ELR (cell line): ENCODE results near the gene RELL2.
"Not testable (repeated sequence)": the region's sequence is repeated elsewhere in the genome, so short reads cannot be mapped to it uniquely, and the experiment has no call there.

ENCODE experiments used
- DNase-seq: peaks from one replicate; pipeline ENCODE4 v3.0.0-alpha.2; 2015; ENCODE audit warnings: low read depth

The RELL2 gene, protein sequence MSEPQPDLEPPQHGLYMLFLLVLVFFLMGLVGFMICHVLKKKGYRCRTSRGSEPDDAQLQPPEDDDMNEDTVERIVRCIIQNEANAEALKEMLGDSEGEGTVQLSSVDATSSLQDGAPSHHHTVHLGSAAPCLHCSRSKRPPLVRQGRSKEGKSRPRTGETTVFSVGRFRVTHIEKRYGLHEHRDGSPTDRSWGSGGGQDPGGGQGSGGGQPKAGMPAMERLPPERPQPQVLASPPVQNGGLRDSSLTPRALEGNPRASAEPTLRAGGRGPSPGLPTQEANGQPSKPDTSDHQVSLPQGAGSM

DNA sequence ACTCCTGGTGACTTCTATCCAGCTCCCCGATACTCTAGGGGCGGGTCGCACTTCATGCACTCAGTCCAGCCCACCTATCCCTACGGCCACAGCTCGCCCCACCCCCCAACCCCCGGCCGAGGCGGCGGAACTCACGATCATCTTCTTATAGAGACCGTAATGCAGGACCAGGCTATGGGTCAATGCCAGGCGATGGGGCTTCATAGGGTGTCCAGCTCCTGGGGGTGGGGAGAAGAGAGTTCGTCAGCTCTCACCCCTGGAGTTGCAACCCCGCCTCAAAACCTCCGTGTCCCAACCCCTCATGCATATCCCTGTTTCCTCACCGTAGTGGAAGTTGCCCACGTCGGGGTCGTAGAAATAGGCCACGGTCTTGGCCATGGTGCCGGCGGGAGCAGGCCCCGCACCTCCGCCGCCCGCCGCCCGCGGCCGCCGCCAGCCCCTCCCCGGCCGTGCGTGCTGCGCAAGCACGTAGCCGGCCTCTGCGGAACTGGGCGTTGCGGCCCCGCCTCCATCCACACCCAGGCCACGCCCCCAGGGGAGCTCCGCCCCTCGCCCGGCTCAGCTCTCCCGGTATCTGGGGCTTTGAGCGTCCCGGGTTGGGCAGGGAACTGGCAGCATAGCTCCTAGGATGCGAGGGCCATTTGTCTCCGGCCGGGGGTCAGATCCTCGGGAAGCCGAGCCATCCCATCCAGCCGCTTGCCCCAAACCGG, at the start of gene RELL2, which contains the start of gene HDAC3:
RELL2 (plus strand) TSS at position 585 of the 710 bp plus-strand sequence. CDS start 1,229 bp downstream, outside the sequence.
HDAC3 (minus strand) TSS at position 437 of the 710 bp plus-strand sequence; CDS start at position 378, 59 bp downstream.
- peak; percentile 93 for DNase-seq

DNA sequence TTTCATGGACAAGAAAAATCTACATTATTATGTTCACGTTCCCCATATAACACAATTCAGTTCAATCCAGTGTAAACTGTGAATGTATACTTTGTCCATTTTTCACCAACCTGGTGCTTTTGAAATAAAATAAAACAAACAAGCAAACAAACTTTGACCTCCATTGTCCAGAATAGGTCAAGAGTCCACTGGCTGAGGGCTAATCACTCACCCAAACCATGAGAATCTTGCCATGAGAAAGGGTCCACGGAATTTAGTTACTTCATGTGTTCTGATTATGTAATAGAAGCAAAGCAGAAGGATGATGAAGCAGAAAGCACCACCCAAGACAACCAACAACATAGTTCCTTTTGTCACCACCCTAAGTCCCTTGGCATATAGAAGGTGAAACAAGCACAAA, 46.7 kb upstream of the RELL2 start:
- no peak for DNase-seq

DNA sequence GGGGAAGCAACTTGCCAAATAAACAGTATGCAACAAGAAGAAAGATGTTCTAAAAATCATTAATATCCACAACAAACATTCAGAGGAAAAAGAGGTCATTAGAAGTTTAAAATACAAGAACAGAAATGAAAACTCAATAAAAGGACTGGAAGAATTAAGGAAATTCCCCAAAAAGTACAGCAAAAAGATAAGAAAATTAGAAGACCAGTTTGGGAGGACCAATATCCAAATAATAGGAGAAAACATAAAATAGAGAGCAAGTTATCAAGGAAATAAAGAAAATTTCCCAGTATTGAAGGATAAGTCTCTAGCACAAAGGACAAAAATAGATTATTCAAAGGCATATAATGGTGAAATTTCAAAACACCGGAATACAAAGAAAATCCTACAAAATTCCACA, 39.9 kb upstream of the RELL2 start:
- DNase-seq = no peak

DNA sequence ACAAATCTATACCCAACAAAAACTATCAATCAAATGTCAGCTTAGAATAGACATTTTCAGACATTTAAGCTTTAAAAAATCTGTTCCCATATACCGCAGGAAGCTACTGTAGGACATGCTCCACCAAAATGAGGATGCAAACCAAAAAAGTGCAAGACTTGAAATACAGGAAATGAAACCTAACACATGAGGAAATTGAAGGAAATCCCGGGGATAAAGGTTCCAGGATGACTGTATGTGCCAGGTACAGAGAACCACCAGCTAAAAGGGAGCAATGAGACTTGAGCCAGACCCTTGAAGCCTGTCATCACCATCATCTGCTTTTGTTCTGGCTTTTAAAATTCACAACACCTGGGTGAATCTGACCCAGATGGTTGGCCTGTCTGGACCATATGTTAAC, 39.4 kb upstream of the RELL2 start:
- no peak for DNase-seq

DNA sequence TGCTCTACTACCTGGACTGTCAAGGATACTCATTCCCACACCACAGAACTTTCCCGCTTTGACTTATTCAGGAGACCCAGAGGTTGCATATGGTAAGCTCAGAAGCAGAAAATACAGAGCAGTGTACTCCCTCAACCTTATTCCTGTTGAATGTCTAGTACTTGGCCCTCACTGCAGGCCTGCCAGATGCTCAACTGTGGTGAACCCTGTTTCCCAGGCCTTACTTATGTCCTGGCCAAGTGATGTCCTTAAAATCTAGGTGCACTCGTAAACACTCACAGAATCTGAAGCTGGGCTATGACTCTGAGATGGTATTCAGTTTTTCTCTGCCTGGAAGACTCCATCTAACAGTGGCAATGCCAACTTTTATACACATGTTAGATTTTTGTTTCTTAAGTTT, 39.0 kb upstream of the RELL2 start:
- DNase-seq = no peak

DNA sequence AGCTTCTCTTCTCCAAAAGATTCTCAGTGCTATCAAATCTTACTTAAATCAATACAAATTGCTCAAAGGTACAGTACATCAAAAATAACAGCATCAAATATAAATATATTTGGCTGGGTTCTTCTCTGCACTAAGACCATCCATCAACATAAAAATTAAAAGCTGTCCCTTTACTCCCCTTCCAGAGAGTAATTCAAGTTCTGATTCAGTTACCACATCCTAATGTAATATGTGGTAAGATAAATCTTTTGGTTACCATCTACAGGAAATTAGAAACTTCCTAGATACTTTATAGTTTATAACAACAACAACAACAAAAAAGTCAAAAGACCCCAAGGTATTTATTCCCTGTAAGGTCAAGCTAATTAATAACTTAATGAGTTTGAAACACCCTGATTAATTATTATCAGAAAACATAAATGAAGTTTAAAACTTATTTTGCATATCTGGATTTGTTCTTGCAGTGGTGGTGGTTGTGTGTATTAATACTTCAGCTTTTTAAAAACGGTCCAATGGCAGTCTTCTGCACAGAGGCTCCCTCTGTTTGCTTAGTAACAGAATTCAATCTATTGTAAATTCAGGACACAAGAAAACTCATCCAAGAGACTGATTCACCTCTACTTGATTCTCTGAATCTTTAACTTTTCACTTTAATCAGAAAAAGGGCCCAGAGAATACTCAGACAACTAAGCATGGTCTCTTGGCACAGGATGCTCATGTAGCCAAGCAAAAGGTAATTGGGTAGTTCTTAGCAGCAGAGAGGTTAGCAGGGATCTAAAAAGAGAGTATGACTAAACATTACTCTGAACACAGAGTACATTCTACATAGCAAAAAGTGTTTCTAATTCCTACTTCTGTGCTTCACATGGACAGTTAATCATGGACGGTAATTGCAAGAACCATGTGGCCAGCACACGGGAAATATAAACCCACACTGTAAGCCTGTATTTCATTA, 38.1 kb upstream of the RELL2 start:
- DNase-seq = peak; percentile 43

DNA sequence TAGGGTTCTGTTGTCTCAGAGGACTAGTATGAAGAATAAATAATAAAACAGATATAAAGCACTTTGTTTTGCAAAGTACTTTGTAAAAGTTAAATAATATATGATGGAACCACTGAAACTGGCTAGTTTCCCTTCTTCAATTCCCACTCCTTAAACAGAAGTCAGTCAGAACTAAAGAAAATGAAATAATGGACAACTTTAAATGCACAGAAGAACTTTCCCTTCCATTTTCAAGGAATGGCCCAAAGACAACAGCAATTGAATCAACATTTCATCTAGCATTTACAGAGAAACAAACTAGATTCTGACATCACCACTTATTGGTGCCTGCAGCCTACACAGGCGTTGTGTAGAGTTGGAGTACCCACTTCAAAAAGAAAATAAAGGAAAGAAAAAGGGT, 34.2 kb upstream of the RELL2 start:
- no peak for DNase-seq

DNA sequence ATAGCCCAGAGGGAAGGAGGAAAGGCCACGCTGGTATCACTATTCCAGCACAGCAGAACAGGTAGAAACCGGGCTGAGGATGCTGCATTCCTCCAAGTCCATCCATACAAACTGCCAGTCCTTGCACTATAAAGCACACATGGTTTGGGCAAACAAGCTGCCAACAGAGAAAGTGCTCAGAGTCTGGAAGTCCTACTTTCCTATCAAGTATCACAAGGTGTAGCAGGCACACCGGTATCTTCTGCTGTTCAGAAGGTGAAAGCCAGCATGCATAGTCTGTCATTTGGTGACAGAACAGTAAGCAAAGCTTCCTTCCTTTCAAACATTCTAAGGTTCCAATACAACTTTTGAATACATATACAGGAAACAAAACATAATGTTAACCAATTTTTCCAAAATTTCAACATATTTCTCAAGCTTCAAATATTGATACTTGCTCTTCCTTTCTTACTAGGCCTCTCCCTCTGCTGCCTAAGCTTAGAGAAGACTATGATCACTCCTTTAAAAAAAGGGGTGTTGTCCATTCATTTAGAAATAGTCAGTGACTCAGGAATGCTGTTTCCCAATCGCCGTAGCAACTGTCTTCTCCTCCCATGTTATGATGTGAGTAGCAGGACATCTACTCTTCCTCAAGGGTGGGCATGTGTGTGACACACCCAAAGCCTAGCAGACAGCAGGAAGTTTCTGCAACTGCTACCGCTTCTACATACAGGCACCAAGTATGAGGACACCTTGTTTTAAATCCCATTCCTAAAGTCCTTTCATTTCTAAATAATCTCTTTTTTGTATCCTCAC, 32.7 kb upstream of the RELL2 start:
- DNase-seq = peak; percentile 97

DNA sequence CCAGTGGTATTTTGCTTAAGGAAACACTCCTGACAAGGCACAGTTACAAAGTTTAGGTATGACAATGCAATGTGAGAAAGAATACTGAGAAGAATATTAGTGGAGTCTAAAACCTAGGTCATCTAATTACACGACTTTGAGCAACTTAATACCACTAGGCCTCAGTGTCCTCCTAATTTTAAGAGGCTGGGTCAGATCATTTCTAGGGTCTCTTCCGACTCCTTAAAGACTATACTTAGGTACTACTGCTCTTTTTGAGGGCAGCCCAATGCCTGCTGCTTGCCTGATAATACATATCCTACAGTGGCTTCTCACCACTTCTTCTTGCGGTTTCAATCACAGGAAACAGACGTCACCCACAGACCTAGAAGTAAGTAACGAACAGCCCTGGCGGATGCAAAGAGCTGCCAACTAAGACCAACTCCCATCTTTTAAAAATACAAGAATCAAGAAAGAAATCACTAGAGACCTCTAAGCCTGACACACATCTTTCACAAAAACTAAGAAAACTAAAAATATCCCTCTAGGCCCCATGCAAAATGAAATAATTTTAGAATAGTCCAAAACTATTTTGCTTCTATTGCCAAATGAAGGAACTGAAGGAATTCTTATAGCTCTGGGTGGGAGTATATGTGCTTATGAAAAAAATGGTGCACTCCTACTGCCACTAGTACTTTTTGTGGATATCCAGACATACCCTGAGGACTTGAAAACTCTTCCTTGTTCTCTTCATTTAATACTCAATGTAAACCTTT, 31.1 kb upstream of the RELL2 start:
- DNase-seq = no peak

DNA sequence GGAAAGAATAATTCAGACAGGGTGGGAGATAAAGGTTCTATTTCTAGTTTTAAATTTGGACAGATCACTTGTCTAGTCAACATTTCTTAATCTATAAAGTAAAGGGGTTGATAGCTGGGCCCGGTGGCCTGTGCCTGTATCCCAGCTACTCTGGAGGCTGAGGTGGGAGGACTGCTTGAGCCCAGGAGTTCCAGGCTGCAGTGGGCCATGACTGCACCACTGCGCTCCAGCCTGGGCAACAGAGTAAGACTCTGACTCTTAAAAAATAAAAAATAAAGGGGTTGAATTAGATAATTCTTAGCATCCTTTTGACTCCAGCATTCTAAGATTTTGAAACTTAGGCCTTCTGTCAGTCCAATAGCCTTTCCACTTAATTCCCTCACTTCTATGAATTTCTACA, 28.8 kb upstream of the RELL2 start:
- DNase-seq = no peak

DNA sequence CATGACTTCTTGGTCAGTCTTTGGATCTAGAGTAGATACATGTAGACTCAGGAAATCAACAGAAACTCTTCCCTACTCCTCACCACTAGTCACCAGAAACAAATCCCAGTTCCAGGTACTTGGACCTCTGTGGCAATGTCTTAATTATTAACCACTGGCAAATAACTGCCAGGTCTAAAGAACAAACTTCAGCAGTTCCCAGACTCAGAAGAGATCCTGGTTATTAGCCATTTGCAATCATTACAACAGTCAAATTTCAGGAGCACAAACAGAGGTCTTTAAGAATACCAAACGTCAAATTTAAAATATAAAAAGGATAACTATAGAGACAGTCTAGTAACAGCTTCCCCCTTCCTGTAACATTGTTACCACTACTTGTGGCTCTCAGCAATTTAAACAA, 28.2 kb upstream of the RELL2 start:
- no peak for DNase-seq

DNA sequence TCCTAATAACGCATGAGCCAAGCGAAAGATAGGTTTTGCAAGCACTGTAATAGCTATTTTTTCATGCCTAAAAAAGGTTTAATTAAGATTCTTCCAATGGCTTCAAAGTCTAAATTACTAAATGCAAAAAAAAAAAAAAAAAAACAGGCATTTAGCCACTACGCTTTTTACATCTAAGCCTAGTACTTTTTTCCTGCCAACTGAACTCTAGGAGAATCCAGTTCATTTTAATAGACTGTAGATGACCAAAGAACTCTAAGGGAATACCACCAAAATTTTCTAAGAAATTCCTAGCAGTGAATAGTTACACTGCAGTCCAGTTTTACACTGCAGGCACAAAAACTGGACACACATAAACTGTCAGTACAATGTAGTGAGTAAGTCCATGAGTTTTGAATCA, 27.8 kb upstream of the RELL2 start:
- DNase-seq = no peak

DNA sequence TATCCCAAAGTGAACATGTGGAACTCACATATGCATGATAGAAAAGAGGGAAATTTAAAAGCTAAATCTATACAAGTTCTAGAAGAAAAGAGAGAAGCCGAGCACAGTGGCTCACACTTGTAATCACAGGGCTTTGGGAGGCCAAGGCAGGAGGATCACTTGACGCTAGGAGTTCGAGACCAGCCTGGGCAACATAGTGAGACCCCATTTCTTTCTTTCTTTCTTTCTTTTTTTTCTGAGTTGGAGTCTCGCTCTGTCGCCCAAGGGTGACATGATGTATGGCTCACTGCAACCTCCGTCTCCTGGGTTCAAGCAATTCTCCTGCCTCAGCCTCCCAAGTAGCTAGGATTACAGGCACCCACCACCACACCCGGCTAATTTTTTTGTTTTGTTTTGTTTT, 26.9 kb upstream of the RELL2 start:
- DNase-seq = not testable (repeated sequence)

DNA sequence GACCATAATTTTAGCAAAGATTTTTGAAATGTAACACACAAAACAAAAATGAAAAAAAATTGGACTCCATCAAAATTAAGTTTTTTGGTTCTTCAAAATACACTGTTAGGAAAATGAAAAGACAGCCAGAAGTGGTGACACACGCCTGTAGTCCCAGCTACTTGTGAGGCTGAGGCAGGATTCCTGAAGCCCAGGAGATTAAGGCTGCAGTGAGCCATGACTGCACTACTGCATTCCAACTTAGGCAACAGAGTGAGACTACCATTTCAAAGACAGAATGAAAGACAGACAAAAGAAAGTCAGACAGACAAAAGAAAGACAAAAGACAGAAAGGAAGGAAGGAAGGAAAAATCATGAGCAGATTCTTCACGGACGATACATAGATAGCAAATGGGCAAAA, 25.5 kb upstream of the RELL2 start:
- no peak for DNase-seq

DNA sequence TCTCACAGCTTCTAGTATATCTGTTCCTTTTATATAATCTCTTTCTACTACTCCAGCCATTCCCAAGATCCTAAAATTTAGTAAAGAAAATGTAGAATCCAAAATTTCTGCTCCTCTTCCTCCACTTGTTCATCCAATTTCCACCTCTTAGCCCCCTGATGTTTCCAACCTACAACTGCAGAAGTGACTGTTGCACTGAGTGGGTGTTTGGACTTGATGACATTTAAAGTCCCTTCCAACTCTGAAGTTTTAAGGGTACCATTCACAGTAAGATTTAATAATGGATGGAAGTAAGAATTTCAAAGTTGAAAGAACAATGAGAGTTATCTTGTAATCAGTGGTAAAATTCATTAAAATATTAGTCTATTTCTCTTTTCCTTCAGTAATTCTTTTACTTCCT, 23.5 kb upstream of the RELL2 start:
- DNase-seq = no peak

DNA sequence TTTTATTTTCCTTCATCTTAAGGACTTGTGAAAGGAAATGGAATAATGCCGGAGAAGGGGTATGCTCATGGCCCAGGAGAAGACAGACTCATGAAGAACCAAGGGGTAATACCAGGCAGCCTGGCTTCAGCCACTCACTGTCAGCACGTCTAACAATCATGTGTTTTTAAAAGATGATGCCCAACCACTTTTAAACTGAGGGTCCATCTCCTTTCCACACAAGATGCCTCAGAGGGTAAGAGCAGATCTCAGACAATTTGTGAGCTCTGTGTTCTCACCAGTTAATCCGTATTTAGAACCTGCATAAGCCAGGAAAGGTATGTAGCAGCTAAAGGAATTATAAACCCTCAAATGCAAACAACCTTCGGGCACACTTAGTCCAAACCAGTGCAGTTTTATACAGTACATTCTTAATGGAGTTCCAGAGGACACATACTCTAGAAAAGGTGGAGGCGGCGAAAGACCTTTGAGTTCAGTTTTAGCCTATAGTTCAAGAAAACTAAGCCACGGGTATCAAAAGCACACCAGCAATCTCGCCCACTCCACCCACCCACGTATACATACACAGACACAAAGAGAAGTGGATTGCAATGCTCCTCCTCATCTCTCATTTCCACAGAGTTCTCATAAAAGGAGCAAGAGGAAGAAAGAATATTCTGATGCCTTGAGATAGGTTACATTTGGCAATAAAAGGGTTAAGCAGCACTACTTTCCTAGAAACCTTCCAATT, 20.6 kb upstream of the RELL2 start:
- DNase-seq = no peak

DNA sequence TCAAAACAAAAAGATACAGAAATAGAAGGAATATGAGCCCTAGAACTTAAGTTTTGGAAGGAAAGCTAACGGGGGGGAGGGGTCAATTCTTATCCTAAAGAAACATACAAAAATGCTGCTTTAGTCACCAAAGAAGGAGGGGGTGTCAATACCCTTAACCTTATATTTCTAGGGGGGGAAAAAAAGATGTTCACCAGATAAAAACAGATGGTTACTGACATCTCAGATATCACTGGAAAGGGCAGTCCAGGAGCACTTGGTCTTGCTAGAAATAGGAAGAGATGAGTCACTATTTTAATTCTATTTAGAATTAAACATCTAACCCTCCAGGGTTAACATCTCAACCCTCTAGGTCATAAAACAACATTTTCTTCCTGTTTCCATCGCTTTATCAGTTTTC, 19.7 kb upstream of the RELL2 start:
- peak; percentile 37 for DNase-seq

DNA sequence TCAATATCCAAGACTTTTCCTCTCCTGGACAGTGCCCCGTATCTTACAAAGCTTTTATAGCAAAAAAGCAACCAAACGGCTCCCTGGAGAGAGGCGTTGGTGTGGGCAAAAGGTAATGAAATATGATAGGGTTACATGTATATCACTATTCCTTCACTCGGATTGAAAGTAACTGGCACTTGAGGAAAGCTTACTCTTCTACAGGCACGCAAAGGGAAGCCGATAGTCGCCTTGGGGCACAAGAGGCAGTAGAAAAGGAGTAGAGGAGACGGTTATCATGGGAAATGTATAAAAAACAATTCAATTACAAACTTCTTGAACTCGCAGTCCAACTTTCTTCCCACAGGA, 19.1 kb upstream of the RELL2 start:
- DNase-seq = no peak

DNA sequence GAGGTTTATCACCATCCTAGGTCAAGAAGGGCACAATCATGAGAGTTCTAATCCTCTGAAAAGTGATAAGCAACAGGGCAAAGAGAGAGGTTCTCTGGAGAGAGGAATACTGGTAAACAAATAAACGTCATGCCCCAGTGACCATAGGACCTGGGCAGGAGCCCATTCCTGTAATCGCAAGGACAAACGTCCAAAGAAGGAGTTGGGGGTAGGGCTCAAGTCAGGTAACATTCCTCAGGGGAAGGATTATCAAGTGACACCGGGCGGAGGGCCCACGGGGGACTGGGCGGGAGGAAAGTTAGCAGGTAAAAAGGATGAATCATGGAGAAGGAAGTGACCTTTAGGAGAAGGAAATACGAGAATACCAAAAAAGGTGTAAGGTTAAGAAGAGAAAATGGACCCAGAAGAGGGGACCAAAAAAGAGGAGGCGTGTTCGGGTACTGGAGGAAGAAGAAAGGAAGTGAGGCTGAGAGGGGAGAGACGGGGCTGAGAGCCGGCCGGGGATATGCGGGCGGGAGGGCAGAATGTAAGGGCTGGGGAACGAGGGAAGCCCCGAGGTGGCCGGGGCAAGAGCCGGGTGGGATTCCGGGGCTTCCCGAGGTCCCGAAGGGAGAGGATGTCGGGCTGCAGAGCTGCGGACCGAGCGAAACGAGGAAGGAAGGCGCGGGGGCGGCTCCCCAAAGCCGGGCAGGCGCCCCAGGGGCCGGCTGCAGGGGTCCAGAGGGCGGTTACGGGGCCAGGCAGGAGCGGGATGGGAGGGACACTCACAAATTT, 18.6 kb upstream of the RELL2 start:
- peak; percentile 65 for DNase-seq
